CD4-positive, alpha-beta T cell (primary cell): Measurements from ENCODE around the gene ATXN1. TPM values are rescaled to one million over a fixed set of nuclear protein-coding genes. Genes with fewer than 3 reads are reported as not detected.

Experiments
- ATAC-seq: fragments of 200-7000 bp; cut with Tn5 transposase; one replicate; pipeline ENCODE4 v1.10.0; 2022; ENCODE audit warnings: mild to moderate bottlenecking; ENCODE audit not compliant: poor library complexity
- CTCF ChIA-PET: fragments of 350-600 bp; sonication (Branson Sonifier 250); formaldehyde crosslinking; loops from one replicate; lab custom pipeline; 2021; ENCODE audit warnings: antibody characterized with exemption, inconsistent platforms; lab: Charles Lee
- POLR2A ChIA-PET: fragments of 350-600 bp; sonication (Branson Sonifier 250); formaldehyde crosslinking; loops from one replicate; lab custom pipeline; 2021; ENCODE audit warnings: antibody characterized with exemption, inconsistent platforms; lab: Charles Lee
- DNase-seq, 14 experiments: peaks; one replicate each; pipeline ENCODE4 v3.0.0-alpha.2; 2013 to 2020; ENCODE audit warnings: mixed read lengths in 2 of 14
- H3K27ac ChIP-seq, 2 donors: one replicate each; pipeline versions ENCODE4 v1.5.1 to v1.7.0; 2013; ENCODE audit warnings: low read length in 2 of 2, low read depth in 1 of 2, mild to moderate bottlenecking in 1 of 2
- H3K27me3 ChIP-seq, 2 experiments: 1 replicate in 1 of 2; 2 replicates in 1 of 2; pipeline versions ENCODE4 v1.6.1 to v1.7.0; 2013; ENCODE audit warnings: low read length in 2 of 2, control low read depth in 1 of 2, mild to moderate bottlenecking in 1 of 2, moderate library complexity in 1 of 2; ENCODE audit not compliant: insufficient read depth in 2 of 2, control insufficient read depth in 1 of 2
- H3K36me3 ChIP-seq: one replicate; pipeline ENCODE4 v1.6.1; 2013; ENCODE audit warnings: low read length, control low read depth; ENCODE audit not compliant: insufficient read depth
- H3K4me1 ChIP-seq: one replicate; pipeline ENCODE4 v1.6.1; 2013; ENCODE audit warnings: low read length, control low read depth; ENCODE audit not compliant: insufficient read depth
- H3K4me3 ChIP-seq: one replicate; pipeline ENCODE4 v1.5.1; 2013; ENCODE audit warnings: mild to moderate bottlenecking, low read length, moderate library complexity
- H3K9me3 ChIP-seq, 2 experiments: 1 replicate in 1 of 2; 2 replicates in 1 of 2; pipeline versions ENCODE4 v1.6.1 to v1.7.0; 2013; ENCODE audit warnings: low read length in 2 of 2, mild to moderate bottlenecking in 2 of 2, control low read depth in 1 of 2, moderate library complexity in 1 of 2; ENCODE audit not compliant: control insufficient read depth in 1 of 2, insufficient read depth in 1 of 2
- H3K27ac Mint-ChIP-seq: one replicate; pipeline ENCODE4 v1.8.0; 2020; ENCODE audit warnings: mixed read lengths
- H3K27me3 Mint-ChIP-seq: one replicate; pipeline ENCODE4 v1.8.0; 2021; ENCODE audit warnings: mixed read lengths
- H3K36me3 Mint-ChIP-seq: one replicate; pipeline ENCODE4 v1.8.0; 2021; ENCODE audit warnings: low read depth, mixed read lengths
- H3K4me1 Mint-ChIP-seq: one replicate; pipeline ENCODE4 v1.8.0; 2021; ENCODE audit warnings: low read depth, mixed read lengths
- H3K4me3 Mint-ChIP-seq: one replicate; pipeline ENCODE4 v1.8.0; 2020; ENCODE audit warnings: mild to moderate bottlenecking, mixed read lengths
- H3K9me3 Mint-ChIP-seq: one replicate; pipeline ENCODE4 v1.8.0; 2020; ENCODE audit warnings: mixed read lengths
- intact Hi-C, 2 experiments: fragments of 100-400 bp; cut with DNase I in 1 of 2; cut with micrococcal nuclease in 1 of 2; formaldehyde crosslinking; loops; one replicate each; pipeline versions ENCODE4 v1.15.1 to v1.9.0; 2023 to 2025; cut with DNase I, micrococcal nuclease
- total RNA-seq, 174 experiments: library from RNA in 2 of 174; stranded (reverse) in 2 of 174; gene quantifications; one replicate each; pipeline ENCODE4 v1.2.3 and lab custom pipeline; 2021 to 2026
- TF ChIP-seq, protein P1 (sequence below): fragments of 200-600 bp; IDR thresholded peaks from one replicate; pipeline ENCODE4 v1.8.0; 2022; ENCODE audit warnings: antibody characterized with exemption, mild to moderate bottlenecking

ATXN1 gene
- total RNA-seq, 2 experiments from 2014 or later, result 74.2 to 76.7 TPM

DNA sequence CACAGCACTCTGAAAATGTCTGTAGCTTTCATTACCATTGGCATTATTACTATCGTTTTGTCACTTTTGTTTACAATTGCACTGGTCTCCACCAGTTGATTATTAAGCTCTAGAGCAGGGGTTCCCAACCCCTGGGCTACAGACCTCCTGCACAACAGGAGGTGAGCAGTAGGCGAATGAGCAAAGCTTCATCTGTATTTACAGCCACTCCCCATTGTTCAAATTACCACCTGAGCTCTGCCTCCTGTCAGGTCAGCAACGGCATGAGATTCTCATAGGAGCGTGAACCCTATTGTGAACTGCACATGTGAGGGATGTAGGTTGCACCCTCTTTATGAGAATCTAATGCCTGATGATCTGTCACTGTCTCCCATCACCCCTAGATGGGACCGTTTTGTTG lies 126.4 kb downstream of the ATXN1 start:
- Mint-ChIP-seq H3K27ac (peak overlapping the region; percentile 28), H3K9me3 (no peaks in the 10 kb centered on the region), H3K36me3 (peaks cover 24% of the 10 kb centered on the region), H3K4me1 (peaks cover 18% of the 10 kb centered on the region), H3K27me3 (no peaks in the 10 kb centered on the region), H3K4me3 (no peak overlapping the region)
- ChIA-PET CTCF (interaction anchor here (1.1 kb wide), 1 partner anchor 29 kb away, joined by 3 read pairs; no protein-coding TSS in a partner anchor), POLR2A (no interaction called here)
- DNase-seq (no peak), ATAC-seq (no peak)
- H3K27ac ChIP-seq, result no peak overlapping the region
- H3K4me3 ChIP-seq, result no peak overlapping the region
- H3K27me3 ChIP-seq, result no peaks in the 10 kb centered on the region
- intact Hi-C loops, result no loop called here
- H3K36me3 ChIP-seq, result no peaks in the 10 kb centered on the region
- H3K4me1 ChIP-seq, result peaks cover 13% of the 10 kb centered on the region
- TF ChIP-seq, protein P1, sequence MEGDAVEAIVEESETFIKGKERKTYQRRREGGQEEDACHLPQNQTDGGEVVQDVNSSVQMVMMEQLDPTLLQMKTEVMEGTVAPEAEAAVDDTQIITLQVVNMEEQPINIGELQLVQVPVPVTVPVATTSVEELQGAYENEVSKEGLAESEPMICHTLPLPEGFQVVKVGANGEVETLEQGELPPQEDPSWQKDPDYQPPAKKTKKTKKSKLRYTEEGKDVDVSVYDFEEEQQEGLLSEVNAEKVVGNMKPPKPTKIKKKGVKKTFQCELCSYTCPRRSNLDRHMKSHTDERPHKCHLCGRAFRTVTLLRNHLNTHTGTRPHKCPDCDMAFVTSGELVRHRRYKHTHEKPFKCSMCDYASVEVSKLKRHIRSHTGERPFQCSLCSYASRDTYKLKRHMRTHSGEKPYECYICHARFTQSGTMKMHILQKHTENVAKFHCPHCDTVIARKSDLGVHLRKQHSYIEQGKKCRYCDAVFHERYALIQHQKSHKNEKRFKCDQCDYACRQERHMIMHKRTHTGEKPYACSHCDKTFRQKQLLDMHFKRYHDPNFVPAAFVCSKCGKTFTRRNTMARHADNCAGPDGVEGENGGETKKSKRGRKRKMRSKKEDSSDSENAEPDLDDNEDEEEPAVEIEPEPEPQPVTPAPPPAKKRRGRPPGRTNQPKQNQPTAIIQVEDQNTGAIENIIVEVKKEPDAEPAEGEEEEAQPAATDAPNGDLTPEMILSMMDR, result no peak
- peaks cover 0 to 6% of the 10 kb centered on the region in 2 experiments for H3K9me3 ChIP-seq

DNA sequence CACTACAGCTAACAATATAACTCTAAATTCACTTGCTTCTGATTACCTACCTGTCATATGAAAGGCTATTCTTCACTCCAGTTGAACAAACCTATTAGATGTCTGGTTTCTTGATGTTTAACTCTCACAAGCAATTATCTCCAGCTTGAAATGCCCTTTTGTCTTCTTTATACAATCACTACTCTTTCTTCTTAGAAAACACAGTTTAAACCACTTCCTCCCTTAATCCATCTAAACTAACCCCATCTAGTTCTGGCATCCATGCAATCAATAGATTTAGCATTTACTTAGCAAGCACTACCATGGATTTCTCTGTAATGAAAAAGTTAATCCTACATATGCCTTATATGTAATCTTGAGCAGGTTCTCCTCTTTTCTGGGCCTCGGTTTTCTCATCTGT lies 127.3 kb downstream of the ATXN1 start:
- POLR2A ChIA-PET, result interaction anchor here (0.8 kb wide), 1 partner anchor 25 kb away, joined by 3 read pairs; no protein-coding TSS in a partner anchor
- Mint-ChIP-seq H3K4me3 (no peak overlapping the region), H3K9me3 (no peaks in the 10 kb centered on the region), H3K4me1 (peaks cover 18% of the 10 kb centered on the region), H3K36me3 (peaks cover 20% of the 10 kb centered on the region), H3K27ac (no peak overlapping the region), H3K27me3 (no peaks in the 10 kb centered on the region)
- CTCF ChIA-PET, result interaction anchor here (0.5 kb wide), 1 partner anchor 224 kb away, joined by 4 read pairs; no protein-coding TSS in a partner anchor
- Histone ChIP-seq H3K27me3 (no peaks in the 10 kb centered on the region), H3K9me3 (peaks cover 0 to 5% of the 10 kb centered on the region in 2 experiments), H3K36me3 (no peaks in the 10 kb centered on the region), H3K27ac (no peak overlapping the region), H3K4me1 (peaks cover 13% of the 10 kb centered on the region), H3K4me3 (no peak overlapping the region)
- TF ChIP-seq, protein P1, result no peak
- intact Hi-C loops, result no loop called here
- ATAC-seq (no peak), DNase-seq (peak in 1 of 14 experiments; percentile 13)

DNA sequence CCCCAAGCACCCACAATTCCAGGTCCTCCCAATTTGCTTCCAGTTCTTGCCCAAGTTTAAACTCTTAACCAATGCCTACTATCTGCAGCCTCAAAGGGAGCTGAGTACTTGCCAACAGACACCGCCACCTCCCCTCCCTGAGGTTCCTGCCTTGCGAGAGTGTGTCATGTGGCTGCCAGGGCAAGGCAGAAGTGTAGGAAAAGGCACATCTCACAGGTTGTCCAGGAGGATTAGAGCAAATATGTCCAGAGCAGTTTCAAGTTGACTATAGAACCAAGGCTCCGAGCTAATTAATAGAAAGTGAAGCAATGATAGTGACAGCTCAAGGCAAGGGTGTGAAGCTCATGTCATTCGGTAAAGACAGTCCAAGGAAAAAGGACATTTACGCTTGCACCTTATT lies 127.8 kb downstream of the ATXN1 start:
- ChIA-PET POLR2A (interaction anchor here (0.8 kb wide), 1 partner anchor 25 kb away, joined by 3 read pairs; no protein-coding TSS in a partner anchor), CTCF (no interaction called here)
- H3K27me3 ChIP-seq, result no peaks in the 10 kb centered on the region
- H3K4me1 ChIP-seq, result peaks cover 13% of the 10 kb centered on the region
- TF ChIP-seq, protein P1, result no peak
- peaks cover 19% of the 10 kb centered on the region for H3K36me3 Mint-ChIP-seq
- H3K4me1 Mint-ChIP-seq, result peaks cover 18% of the 10 kb centered on the region
- no peak overlapping the region for H3K4me3 Mint-ChIP-seq
- H3K27ac ChIP-seq, result no peak overlapping the region
- H3K27ac Mint-ChIP-seq, result no peak overlapping the region
- no peaks in the 10 kb centered on the region for H3K27me3 Mint-ChIP-seq
- ATAC-seq, result no peak
- H3K9me3 ChIP-seq, result peaks cover 0 to 5% of the 10 kb centered on the region in 2 experiments
- intact Hi-C loops, result no loop called here
- no peaks in the 10 kb centered on the region for H3K36me3 ChIP-seq
- no peak for DNase-seq
- no peaks in the 10 kb centered on the region for H3K9me3 Mint-ChIP-seq
- H3K4me3 ChIP-seq, result no peak overlapping the region
